Measurements from ENCODE around the gene ZNF341.
A peak's percentile ranks its signal among the peaks of the same experiment; 100 is the strongest.

ZNF341 gene

DNA sequence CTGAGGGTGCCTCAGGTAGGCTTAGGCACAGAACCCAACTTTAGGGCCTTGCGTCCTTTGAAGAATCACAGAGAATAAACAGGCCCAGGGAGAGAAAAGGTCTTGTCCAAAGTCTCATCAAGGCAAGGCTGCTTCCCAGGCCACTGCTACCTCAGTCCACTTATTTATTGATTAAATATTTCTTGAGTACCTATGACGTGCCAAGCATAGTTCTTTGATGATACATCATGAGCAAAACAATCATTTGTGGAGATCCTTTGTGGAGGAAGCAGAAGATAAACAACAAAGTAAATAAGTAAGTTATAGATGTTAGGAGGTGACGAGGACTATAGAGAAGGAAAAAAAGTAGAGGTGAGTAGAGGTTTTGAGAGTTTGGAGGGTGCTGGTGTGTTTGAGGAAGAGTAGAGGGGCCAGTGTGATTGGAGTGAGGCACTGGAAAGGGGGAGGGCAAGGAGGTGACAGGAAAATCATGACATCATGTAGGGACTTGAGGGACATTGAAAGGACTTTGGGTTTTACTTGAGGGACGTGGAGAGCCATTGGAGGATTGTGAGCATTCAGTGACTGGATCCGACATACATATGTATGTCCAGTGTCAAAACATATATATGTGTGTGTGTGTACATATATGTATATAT is 65.2 kb downstream of the ZNF341 start:
- DNase-seq = no peak

DNA sequence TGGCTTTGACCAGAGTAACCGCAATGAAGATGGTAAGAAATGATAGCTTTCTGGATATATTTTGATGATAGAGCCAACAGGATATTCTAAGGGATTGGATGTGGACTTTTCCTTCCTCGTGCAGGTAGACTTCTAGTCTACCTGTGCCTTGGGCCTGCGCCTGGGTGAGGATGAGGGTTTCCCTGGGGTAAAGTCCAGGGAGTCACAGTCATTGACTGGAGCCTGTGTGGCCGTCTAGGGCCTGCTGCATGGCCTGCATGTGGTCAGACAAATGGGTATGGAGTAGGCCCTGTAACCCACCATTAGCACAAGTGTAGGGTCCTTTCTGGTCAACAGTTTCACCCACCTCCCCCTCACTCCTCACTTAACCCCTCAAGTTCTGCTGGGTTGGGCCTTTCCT is 66.6 kb downstream of the ZNF341 start:
- no peak for DNase-seq

DNA sequence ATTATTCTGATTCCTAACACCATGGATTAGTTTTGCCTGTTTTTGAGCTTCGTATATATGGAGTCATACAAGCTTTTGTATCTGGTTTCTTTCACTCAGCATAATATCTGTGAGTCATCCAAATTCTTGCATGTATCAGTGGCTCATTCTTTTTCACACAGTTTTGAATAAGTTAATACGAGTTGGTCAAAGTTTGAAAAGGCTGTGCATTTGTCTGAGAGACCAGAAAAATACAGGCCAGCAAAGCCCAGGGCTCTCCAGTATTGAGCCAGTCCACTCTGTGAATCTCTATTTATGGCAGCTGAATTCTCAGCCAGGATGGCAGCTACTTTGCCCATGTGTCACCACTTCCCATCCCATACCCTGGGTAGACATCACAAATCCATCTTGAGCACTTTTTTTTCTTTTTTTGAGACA is 72.1 kb downstream of the ZNF341 start:
- DNase-seq = no peak

- DNase-seq = no peak
Measured at GRCh38 chr20:33808388-33808787, 76.6 kb downstream of the ZNF341 start.

DNA sequence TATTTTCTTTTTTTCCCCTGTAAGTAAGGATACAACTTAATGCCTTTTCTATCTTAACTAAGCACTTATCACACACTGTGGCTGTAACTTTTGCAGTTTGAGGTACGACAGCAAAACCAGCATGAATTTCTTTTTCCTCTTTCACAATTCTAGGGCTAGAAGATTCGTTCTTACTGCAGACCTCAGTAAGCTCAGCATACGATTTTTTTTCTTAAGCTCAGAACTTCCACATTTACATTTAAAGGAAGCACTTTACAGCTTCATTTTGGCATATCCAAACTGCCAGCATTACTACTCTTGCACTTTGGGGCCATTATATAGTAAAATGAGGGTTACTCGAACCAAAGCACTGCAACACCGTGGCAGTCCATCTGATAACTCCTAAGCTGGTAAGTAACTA is 78.5 kb downstream of the ZNF341 start:
- DNase-seq = no peak

- peak; percentile 98 for DNase-seq
Measured at GRCh38 chr20:33810885-33811775, 79.3 kb downstream of the ZNF341 start, which contains the start of gene CHMP4B. Gene CHMP4B (plus strand): TSS chr20:33811348. CDS start chr20:33811469, 121 bp downstream.

DNA sequence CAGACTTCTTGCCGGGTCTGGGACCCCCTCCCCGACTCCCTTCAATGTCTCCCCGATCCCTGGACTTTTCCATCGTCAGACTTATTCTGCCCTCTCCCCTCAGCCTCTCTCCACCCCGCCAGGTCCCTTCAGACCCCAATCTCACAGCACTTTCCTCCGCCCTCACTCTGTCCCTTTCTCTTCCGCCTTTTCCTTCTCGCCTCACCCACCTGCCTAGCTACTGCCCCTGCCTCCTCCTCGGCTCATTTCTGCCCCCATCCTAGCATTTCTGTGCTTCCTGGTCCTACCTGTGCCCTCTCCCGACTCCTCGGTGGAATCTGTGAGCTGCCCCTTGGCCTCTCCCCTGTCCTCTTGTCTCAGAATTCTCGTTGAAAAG is 80.0 kb downstream of the ZNF341 start:
- DNase-seq = no peak

DNA sequence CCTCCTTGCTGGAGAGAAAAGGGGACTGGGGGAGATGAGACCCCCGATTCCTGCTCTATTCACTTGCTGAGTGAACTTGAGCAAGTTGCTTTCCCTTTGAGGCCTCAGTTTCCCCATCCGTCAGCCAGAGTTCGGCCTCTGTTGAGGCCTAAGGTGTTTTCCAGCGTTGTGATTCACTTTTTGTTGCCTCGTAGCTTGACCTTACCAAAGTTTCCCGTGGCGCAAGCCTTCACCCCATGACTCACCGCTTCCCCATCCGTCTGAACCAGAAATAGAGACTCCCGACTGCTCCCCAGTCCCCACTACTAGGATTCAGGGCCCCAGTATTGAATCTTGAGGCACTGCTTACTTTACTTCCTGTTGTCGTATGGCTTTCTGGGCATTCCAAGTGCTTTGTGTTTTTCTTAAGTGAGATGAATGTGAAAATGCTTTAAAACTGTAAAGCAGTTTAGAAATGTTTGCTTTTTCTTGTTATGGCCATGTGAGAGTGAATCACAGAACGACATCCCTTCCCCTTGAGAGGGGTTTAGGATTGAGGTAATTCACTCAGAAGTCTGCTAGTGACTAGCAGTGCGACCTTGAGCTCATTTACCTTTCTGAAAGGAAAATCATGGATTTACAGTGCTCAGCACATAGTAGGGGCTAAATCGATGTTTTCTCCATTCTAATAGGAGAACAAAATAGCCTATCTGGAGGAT is 80.5 kb downstream of the ZNF341 start:
- DNase-seq = no peak

DNA sequence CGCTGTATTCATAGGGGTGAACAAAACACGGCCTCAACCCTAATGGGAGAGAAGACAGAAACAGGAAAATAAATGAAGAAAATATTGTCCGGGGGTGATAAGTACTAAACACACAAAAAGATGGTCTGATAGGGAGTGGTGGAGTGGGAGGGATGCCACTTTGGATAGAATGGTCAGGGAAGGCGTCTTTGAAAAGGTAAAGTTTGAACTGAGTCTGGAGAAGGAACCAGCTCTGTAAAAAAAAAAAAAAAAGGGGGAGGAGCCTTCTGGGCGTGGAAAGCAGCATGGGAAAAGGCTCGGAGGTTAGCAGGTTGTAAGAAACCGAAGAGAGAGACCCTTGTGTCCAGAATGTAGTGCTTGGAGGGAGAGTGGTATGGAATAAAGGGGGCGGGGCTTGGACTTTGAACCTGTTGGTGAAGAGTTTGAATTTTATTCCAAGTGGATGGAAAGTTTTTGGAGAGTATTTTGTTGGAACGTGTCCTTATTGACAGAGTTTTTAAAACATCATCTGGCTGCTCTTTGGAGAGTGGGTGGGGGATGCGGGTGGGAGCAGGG is 81.2 kb downstream of the ZNF341 start:
- no peak for DNase-seq

- no peak for DNase-seq
Measured at GRCh38 chr20:33814238-33814712, 82.5 kb downstream of the ZNF341 start.

DNA sequence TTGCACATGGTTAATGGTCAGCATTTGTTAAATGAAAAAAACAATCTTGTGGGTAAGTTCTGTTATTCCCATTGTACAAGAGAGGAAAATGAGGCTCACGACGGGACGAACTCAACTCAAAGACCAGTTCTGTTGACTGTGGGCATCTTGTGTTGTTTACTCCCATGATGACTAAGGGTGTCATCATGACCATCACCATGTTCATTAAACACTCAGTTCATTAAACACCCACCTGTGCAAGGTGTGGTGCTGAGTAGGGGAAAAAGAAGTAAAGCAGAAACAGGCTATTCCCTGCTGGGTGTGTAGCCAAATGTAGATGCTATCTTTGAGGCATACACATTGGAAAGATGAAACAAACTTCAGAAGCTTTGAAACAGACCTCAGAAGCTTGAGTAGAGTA is 83.9 kb downstream of the ZNF341 start:
- DNase-seq = no peak

- DNase-seq = no peak
Measured at GRCh38 chr20:33816191-33816590, 84.4 kb downstream of the ZNF341 start.

- no peak for DNase-seq
Measured at GRCh38 chr20:33817411-33817810, 85.6 kb downstream of the ZNF341 start.

DNA sequence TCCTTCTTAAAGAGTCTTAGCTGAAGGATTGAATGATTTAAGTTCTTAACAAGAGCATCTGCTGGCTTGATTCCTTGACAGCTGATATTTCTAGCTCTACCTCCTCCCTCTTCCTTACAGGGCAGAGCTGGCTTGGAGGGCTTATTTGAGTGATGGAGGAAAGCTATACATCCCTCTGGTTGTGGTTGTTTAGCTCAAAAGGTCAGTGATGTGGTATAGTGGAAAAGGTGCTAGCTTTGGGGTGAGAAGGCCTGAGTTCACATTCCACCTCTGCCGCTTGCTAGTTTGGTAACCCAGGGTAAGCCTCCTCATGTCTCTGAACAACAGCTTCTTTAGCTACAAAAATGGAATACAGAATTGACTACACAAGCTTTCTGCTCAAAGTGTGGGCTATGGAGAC is 87.7 kb downstream of the ZNF341 start:
- no peak for DNase-seq

- no peak for DNase-seq
Measured at GRCh38 chr20:33820362-33820761, 88.6 kb downstream of the ZNF341 start.

DNA sequence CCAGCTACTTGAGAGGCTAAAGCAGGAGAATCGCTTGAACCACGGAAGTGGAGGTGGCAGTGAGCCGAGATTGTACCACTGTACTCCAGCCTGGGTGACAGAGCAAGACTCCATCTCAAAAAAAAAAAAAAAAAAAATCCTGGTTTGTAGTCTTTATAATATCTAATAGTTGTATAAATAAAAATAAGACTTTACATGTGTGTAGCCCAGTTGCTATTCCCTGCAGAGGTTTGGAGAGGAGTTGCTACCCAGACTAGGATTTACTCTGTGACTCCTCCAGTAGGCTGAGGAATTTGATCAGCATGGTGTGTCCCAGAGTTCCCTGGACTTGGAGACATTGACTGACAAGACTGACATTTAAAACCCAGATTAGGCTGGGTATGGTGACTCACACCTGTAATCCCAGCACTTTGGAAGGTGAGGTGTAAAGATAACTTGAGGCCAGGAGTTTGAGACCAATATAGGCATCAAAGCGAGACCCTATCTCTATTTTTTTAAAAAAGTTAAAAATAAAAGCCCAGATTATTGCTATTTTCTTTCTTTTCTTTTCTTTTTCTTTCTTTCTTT is 89.6 kb downstream of the ZNF341 start:
- DNase-seq = no peak

- no peak for DNase-seq
Measured at GRCh38 chr20:33822423-33822822, 90.6 kb downstream of the ZNF341 start.

GRCh38 chr20:33822991-33823390 is 91.2 kb downstream of the ZNF341 start:
- DNase-seq = no peak

GRCh38 chr20:33824852-33825251 is 93.1 kb downstream of the ZNF341 start:
- no peak for DNase-seq

GRCh38 chr20:33825340-33826269 is 93.8 kb downstream of the ZNF341 start:
- no peak for DNase-seq

GRCh38 chr20:33826270-33826897 is 94.6 kb downstream of the ZNF341 start:
- DNase-seq = no peak

Data from effector CD8-positive, alpha-beta T cell (primary cell).